Endothelial cell of umbilical vein (primary cell): ENCODE measurements around the gene GAP43. TPM values are rescaled to one million over a fixed set of nuclear protein-coding genes. Genes with fewer than 3 reads are reported as not detected.

Experiments
- BruUV-seq: library from RNA; stranded (reverse); fragments of 400-500 nt; replicated peaks from 2 replicates; lab custom pipeline; 2021; lab: Mats Ljungman, UMichigan
- CTCF ChIA-PET: fragments of 300-600, 350-600 bp; sonication (Branson Sonifier 250); formaldehyde crosslinking; loops from one replicate; lab custom pipeline; 2021; ENCODE audit warnings: antibody characterized with exemption, inconsistent platforms; lab: Charles Lee
- POLR2A ChIA-PET: fragments of 300-600, 350-600 bp; sonication (Branson Sonifier 250); formaldehyde crosslinking; loops from one replicate; lab custom pipeline; 2021; ENCODE audit warnings: antibody characterized with exemption, inconsistent platforms; lab: Charles Lee
- DNase-seq: peaks from one replicate; pipeline ENCODE4 v3.0.0-alpha.2; 2011; ENCODE audit warnings: low read depth, low spot score
- FAIRE-seq: peaks from 2 replicates; lab custom pipeline; 2011; peaks lifted over from hg19 to GRCh38; lab: Jason Lieb, UNC
- H2AFZ ChIP-seq: 2 replicates; pipeline ENCODE4 v1.6.0; 2012; ENCODE audit warnings: low read depth, low read length, control low read depth, inconsistent platforms
- H3K27ac ChIP-seq: 2 replicates; pipeline ENCODE4 v1.5.1; 2011; ENCODE audit warnings: low read depth, mild to moderate bottlenecking, control low read depth, low read length, moderate library complexity; ENCODE audit not compliant: insufficient read depth
- H3K27me3 ChIP-seq, 2 experiments: 2 replicates each; pipeline versions ENCODE4 v1.6.0 to v1.6.1; 2011; ENCODE audit warnings: low read length in 2 of 2, mixed read lengths in 1 of 2; ENCODE audit not compliant: control insufficient read depth in 2 of 2, insufficient read depth in 2 of 2
- H3K36me3 ChIP-seq, 2 experiments: 2 replicates in 1 of 2; 3 replicates in 1 of 2; pipeline ENCODE4 v1.5.1; 2011; ENCODE audit warnings: low read length in 2 of 2, mild to moderate bottlenecking in 1 of 2, moderate library complexity in 1 of 2; ENCODE audit not compliant: control insufficient read depth in 2 of 2, insufficient read depth in 2 of 2; ENCODE audit errors: extremely low read depth in 1 of 2
- H3K4me1 ChIP-seq: 3 replicates; pipeline ENCODE4 v1.5.1; 2011; ENCODE audit warnings: mild to moderate bottlenecking, low read length; ENCODE audit not compliant: control insufficient read depth, insufficient read depth; ENCODE audit errors: extremely low read depth
- H3K4me2 ChIP-seq: 2 replicates; pipeline ENCODE4 v1.6.1; 2011; ENCODE audit warnings: low read length, control low read depth, mixed read lengths; ENCODE audit not compliant: insufficient read depth
- H3K4me3 ChIP-seq, 3 experiments: fragments of 200-600 bp in 1 of 3; sonication (generic), shearing (Covaris generic) in 1 of 3; replicated peaks in 1 of 3; 2 replicates each; pipeline ENCODE4 v1.5.1; 2011 to 2016; ENCODE audit warnings: control low read depth in 3 of 3, low read length in 3 of 3, mild to moderate bottlenecking in 2 of 3, inconsistent platforms in 1 of 3, low read depth in 1 of 3, moderate library complexity in 1 of 3; ENCODE audit not compliant: insufficient read depth in 1 of 3
- H3K79me2 ChIP-seq: 2 replicates; pipeline ENCODE4 v1.6.0; 2012; ENCODE audit warnings: low read length, inconsistent platforms; ENCODE audit not compliant: control insufficient read depth, insufficient read depth
- H3K9ac ChIP-seq: replicated peaks from 2 replicates; pipeline ENCODE3; 2011; ENCODE audit warnings: low read length, control low read depth; ENCODE audit not compliant: insufficient read depth; ENCODE audit errors: extremely low read depth
- H3K9me1 ChIP-seq: replicated peaks from 3 replicates; pipeline ENCODE4 v1.6.0; 2011; ENCODE audit warnings: mild to moderate bottlenecking, low read length; ENCODE audit not compliant: control insufficient read depth, insufficient read depth; ENCODE audit errors: extremely low read depth
- H3K9me3 ChIP-seq: replicated peaks from 2 replicates; pipeline ENCODE4 v1.5.1; 2012; ENCODE audit warnings: low read length, inconsistent platforms; ENCODE audit not compliant: control insufficient read depth, insufficient read depth
- H4K20me1 ChIP-seq: replicated peaks from 2 replicates; pipeline ENCODE3; 2011; ENCODE audit warnings: mild to moderate bottlenecking, low read length; ENCODE audit not compliant: control insufficient read depth, insufficient read depth; ENCODE audit errors: extremely low read depth
- EZH2 ChIP-seq: IDR thresholded peaks from 2 replicates; pipeline ENCODE4 v1.6.1; 2012; ENCODE audit warnings: borderline replicate concordance, low read depth, mild to moderate bottlenecking, moderate library complexity, low read length, inconsistent platforms; ENCODE audit not compliant: severe bottlenecking
- FOS ChIP-seq: IDR thresholded peaks from 2 replicates; pipeline ENCODE4 v1.6.1; 2011; ENCODE audit warnings: mild to moderate bottlenecking, low read length, moderate library complexity, borderline replicate concordance; ENCODE audit not compliant: insufficient read depth
- GATA2 ChIP-seq: IDR thresholded peaks from 2 replicates; pipeline ENCODE4 v1.7.0; 2011; ENCODE audit warnings: low read depth, mild to moderate bottlenecking, moderate library complexity, mixed read lengths, low read length; ENCODE audit not compliant: insufficient read length, insufficient read depth
- JUN ChIP-seq: IDR thresholded peaks from 2 replicates; pipeline ENCODE4 v1.6.1; 2011; ENCODE audit warnings: borderline replicate concordance, low read depth; ENCODE audit not compliant: insufficient read length, insufficient read depth
- MYC ChIP-seq: IDR thresholded peaks from one replicate; pipeline ENCODE4 v1.6.1; 2011; ENCODE audit warnings: mild to moderate bottlenecking, low read depth, low read length
- POLR2A ChIP-seq: IDR thresholded peaks from 2 replicates; pipeline ENCODE4 v1.6.1; 2012; ENCODE audit warnings: low read depth, mild to moderate bottlenecking, control low read depth, low read length
- POLR2AphosphoS5 ChIP-seq: IDR thresholded peaks from 2 replicates; pipeline ENCODE4 v1.6.1; 2012; ENCODE audit warnings: low read depth, mild to moderate bottlenecking, control low read depth, low read length, moderate library complexity; ENCODE audit not compliant: insufficient read depth
- dilution Hi-C: fragments of 300-500 bp; cut with MboI; formaldehyde crosslinking; loops from one replicate; pipeline ENCODE4 v1.15.0; 2019; ENCODE audit warnings: low sequenced_read_pairs; ENCODE audit not compliant: extremely low pct_ligation_motif_present
- intact Hi-C: fragments of 100-400 bp; cut with micrococcal nuclease; formaldehyde crosslinking; loops from one replicate; pipeline ENCODE4 v1.10.0; 2022
- polyA plus RNA-seq, 4 experiments: library from polyadenylated mRNA; depleted of rRNA in 3 of 4; stranded (reverse) in 3 of 4; unstranded in 1 of 4; fragments of >200 nt; gene quantifications; 2 replicates each; pipeline versions ENCODE4 v1.2.1 to v1.2.3, GENCODE V29; 2011 to 2012; ENCODE audit warnings: missing spikeins in 1 of 4
- total RNA-seq: library from RNA; stranded (reverse); gene quantifications from 2 replicates; pipeline ENCODE4 v1.2.3, GENCODE V29; 2021
- TF ChIP-seq, protein P1 (sequence below): IDR thresholded peaks from 2 replicates; pipeline ENCODE4 v1.6.1; 2011; ENCODE audit not compliant: insufficient read depth, insufficient read length
- TF ChIP-seq, protein P2 (sequence below), 2 donors: IDR thresholded peaks; 1 replicate in 1 of 2; 2 replicates in 1 of 2; pipeline ENCODE4 v1.5.1; 2011; ENCODE audit warnings: low read length in 2 of 2, mild to moderate bottlenecking in 2 of 2, moderate library complexity in 2 of 2, control low read depth in 1 of 2, inconsistent platforms in 1 of 2, low read depth in 1 of 2; ENCODE audit not compliant: insufficient read depth in 1 of 2; ENCODE audit errors: extremely low read depth in 1 of 2

Gene GAP43
- total and polyA plus RNA-seq, 2 donors (not counting 3 experiments of a cell fraction or from before 2014, with no cell fraction given), result 0.06 TPM; not detected in 1

DNA sequence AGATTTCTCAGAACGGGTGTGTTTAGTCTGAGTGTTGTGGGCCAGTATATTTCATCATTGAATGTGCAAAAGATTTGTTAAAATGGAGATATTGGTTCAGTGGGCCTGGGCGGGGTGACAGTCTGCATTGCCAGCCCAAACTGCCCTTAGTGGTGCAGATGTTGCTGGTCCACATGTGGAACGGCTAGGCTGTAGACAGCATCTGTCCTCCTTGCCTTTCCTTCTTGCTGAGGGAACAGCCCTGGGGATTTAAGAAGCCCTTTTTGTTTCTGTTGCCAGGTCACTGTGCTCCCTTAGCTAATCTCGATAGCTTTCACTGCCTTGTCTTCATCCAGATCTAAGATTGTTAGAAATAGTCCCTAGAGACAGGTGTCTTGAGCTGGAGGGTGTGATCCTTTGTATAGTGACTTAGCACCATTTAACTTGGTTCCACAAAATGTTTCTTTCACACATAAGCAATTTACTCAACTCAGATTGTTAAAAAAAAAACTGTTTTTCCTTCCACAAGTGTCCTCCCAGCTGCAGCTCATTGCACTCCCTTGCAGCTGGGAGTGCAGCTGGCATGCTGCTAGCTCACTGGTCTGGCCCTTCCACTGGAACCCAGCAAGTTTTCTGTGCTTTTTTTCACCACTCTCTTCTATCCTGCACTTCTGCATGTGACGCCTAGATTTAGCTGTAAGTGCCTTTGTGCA is 37.5 kb downstream of the GAP43 start:
- TF ChIP-seq JUN (no peak), FOS (no peak), POLR2A (no peak), POLR2AphosphoS5 (no peak), MYC (no peak)
- TF ChIP-seq, protein P1, sequence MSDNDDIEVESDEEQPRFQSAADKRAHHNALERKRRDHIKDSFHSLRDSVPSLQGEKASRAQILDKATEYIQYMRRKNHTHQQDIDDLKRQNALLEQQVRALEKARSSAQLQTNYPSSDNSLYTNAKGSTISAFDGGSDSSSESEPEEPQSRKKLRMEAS, result no peak
- H3K36me3 ChIP-seq, result no peaks in the 10 kb centered on the region
- dilution Hi-C loops, result no loop called here
- H3K4me1 ChIP-seq, result peaks cover 12% of the 10 kb centered on the region
- POLR2A ChIA-PET, result no interaction called here
- no peaks in the 10 kb centered on the region for H3K79me2 ChIP-seq
- H3K4me2 ChIP-seq, result no peak overlapping the region
- no peak overlapping the region for H3K27ac ChIP-seq
- CTCF ChIA-PET, result interaction anchor here (0.6 to 1.6 kb wide), 2 partner anchors 24 to 34 kb away, joined by 3 to 4 read pairs; no protein-coding TSS in a partner anchor
- intact Hi-C loops, result no loop called here
- DNase-seq, result no peak
- H4K20me1 ChIP-seq, result no peaks in the 10 kb centered on the region
- H3K4me3 ChIP-seq, result no peak overlapping the region
- no peaks in the 10 kb centered on the region for H3K9me3 ChIP-seq
- H3K27me3 ChIP-seq, result peaks cover 8 to 11% of the 10 kb centered on the region in 2 experiments
- BruUV-seq, result no TSS peak
- no peak overlapping the region for H3K9ac ChIP-seq
- FAIRE-seq, result no peak
- H2AFZ ChIP-seq, result no peak overlapping the region
- H3K9me1 ChIP-seq, result no peaks in the 10 kb centered on the region

DNA sequence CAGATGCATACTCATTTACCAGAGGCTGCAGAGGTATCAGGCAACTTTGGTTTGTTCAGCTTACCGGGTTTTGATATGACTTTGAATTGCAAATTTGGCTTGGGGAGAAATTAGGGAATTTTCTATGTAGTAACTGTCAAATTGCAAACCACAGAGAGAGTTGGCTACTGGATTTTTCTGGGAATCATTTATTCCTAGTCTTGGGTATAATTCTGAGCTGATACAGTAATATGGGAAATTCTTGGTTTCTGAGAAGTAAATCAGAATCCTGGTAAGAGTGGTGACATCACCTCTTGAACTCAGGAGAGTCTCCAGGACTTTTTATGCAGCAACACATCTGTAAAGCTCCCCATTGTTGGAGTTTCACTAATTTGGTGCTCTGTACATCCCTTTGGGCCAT is 39.0 kb downstream of the GAP43 start:
- H2AFZ ChIP-seq, result no peak overlapping the region
- no peaks in the 10 kb centered on the region for H3K79me2 ChIP-seq
- H4K20me1 ChIP-seq, result no peaks in the 10 kb centered on the region
- peaks cover 8 to 11% of the 10 kb centered on the region in 2 experiments for H3K27me3 ChIP-seq
- DNase-seq (no peak), FAIRE-seq (no peak)
- intact Hi-C loops (no loop called here), dilution Hi-C loops (no loop called here)
- TF ChIP-seq MYC, result no peak
- TF ChIP-seq POLR2A, result no peak
- no peak for TF ChIP-seq GATA2
- TF ChIP-seq POLR2AphosphoS5, result no peak
- TF ChIP-seq, protein P1, result no peak
- TF ChIP-seq, protein P2, sequence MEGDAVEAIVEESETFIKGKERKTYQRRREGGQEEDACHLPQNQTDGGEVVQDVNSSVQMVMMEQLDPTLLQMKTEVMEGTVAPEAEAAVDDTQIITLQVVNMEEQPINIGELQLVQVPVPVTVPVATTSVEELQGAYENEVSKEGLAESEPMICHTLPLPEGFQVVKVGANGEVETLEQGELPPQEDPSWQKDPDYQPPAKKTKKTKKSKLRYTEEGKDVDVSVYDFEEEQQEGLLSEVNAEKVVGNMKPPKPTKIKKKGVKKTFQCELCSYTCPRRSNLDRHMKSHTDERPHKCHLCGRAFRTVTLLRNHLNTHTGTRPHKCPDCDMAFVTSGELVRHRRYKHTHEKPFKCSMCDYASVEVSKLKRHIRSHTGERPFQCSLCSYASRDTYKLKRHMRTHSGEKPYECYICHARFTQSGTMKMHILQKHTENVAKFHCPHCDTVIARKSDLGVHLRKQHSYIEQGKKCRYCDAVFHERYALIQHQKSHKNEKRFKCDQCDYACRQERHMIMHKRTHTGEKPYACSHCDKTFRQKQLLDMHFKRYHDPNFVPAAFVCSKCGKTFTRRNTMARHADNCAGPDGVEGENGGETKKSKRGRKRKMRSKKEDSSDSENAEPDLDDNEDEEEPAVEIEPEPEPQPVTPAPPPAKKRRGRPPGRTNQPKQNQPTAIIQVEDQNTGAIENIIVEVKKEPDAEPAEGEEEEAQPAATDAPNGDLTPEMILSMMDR (IDR thresholded peaks at IDR 0.05; ENCODE audit: extremely low read depth in 1 of 2, insufficient read depth in 1 of 2, low read depth in 1 of 2, low read length in 2 of 2), result no peak
- no peak for TF ChIP-seq EZH2
- TF ChIP-seq JUN, result no peak
- no peak for TF ChIP-seq FOS
- CTCF ChIA-PET, result interaction anchor here (0.8 to 1.6 kb wide), 4 partner anchors 22 to 122 kb away, joined by 3 read pairs; no protein-coding TSS in a partner anchor
- H3K4me1 ChIP-seq, result peaks cover 12% of the 10 kb centered on the region
- no peak overlapping the region for H3K4me2 ChIP-seq
- no TSS peak for BruUV-seq
- POLR2A ChIA-PET, result no interaction called here
- no peaks in the 10 kb centered on the region for H3K9me1 ChIP-seq
- H3K9me3 ChIP-seq, result no peaks in the 10 kb centered on the region
- no peak overlapping the region for H3K9ac ChIP-seq
- no peak overlapping the region for H3K27ac ChIP-seq
- no peaks in the 10 kb centered on the region for H3K36me3 ChIP-seq
- H3K4me3 ChIP-seq, result no peak overlapping the region
